GM23248 (cell line): Measurements from ENCODE around the gene HDAC9.

ENCODE experiments used
- EZH2 ChIP-seq: fragments of 200-600 bp; sonication (generic); IDR thresholded peaks from 2 replicates; pipeline ENCODE4 v1.6.1; 2018; ENCODE audit warnings: antibody characterized with exemption, mild to moderate bottlenecking; ENCODE audit not compliant: insufficient read depth, poor library complexity, severe bottlenecking
- EZH2phosphoT487 ChIP-seq: fragments of 200-600 bp; sonication (generic); IDR thresholded peaks from 2 replicates; pipeline ENCODE4 v1.6.1; 2018; ENCODE audit warnings: antibody characterized with exemption, moderate library complexity, mild to moderate bottlenecking, low read depth; ENCODE audit not compliant: insufficient read depth

- no peak for TF ChIP-seq EZH2
- TF ChIP-seq EZH2phosphoT487 = no peak
Observed at GRCh38 chr7:18540396-18540795, 44.8 kb downstream of the HDAC9 start.
